CMK (cell line): ENCODE results near the gene HMGB1.

Experiments used
- DNase-seq: peaks from one replicate; pipeline ENCODE4 v3.0.0-alpha.2; 2010; ENCODE audit warnings: low read depth

HMGB1 gene

DNA sequence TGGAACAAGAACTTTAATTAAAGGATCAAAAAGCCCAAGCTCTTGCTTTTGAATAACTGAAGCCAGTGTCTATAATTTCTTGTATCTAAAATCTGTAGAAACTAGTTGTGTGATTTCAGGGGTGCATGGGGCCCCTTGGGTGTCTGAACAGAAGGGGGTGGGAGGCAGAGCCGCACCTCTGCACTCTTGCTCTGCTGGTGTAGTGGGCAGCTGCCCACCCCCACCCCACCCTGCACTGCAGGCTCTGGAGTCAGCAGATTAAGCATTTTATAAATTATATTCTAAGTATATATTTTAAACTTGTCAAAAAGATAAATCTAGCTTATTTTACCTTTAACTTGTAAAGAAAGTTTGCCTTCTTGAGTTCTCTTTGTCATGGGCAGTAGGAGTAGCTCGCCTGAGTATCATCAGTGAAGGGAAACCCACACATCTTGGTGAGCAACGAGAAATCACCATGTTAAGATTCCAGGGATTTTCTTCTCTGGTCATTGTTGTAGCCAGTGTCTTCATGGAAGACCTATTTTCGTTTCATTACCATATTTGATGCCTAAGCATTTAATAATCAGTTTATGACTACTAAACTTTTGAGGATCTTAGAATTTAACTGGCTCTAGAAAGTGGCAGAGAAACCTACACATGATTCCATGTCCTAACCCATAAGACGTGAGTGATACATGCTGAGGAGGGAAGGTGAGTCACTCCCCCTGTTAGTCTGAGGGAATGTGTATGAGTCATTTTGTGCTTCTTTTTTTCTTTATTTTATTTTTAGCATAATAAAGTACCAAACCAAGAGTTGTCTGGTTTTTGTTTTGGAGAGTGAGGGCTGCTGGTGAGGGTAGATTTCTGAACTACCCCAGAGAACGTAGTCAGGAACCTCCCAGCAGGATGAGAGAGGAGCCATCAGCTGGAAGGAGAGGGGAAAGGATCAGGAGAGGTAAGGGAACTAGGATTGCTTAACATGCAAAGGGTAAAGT is 35.7 kb downstream of the HMGB1 start:
- no peak for DNase-seq

DNA sequence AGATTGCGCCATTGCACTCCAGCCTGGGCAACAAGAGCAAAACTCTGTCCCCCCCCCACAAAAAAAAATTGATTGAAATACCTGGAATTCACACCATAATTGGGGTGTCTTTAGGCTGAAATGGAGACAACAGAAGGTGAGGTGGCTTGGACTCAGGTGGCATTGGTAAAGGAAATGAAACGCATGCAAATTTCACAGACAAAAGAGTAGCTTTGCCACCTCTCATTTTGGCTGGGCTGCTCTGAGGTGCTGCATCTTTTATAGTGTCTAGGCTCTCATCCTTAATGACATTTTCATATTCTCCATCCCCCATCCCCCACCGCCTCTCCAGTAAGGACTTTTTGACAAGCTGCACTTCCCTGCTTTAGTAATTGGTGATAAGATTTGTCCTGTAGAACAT is 36.5 kb downstream of the HMGB1 start:
- no peak for DNase-seq

DNA sequence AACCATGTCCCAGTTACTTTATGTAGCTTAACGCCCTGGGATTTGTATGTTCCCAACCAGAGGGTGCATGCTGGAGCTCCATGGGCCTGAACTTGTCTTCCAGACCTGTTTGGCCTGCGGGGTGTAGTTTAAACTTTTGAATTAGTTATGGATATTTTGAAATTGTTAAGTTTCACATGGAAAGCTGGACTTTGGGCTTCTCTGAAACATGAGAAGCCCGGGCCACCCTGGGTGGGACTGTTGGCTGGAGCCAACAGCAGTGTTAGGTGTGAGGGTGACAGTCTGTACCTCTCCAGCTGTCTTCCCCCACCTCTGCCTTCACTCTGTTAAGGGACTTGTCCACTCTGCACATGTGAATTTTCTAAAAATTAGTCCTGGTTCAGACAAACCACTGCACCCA is 41.8 kb downstream of the HMGB1 start:
- DNase-seq: no peak

DNA sequence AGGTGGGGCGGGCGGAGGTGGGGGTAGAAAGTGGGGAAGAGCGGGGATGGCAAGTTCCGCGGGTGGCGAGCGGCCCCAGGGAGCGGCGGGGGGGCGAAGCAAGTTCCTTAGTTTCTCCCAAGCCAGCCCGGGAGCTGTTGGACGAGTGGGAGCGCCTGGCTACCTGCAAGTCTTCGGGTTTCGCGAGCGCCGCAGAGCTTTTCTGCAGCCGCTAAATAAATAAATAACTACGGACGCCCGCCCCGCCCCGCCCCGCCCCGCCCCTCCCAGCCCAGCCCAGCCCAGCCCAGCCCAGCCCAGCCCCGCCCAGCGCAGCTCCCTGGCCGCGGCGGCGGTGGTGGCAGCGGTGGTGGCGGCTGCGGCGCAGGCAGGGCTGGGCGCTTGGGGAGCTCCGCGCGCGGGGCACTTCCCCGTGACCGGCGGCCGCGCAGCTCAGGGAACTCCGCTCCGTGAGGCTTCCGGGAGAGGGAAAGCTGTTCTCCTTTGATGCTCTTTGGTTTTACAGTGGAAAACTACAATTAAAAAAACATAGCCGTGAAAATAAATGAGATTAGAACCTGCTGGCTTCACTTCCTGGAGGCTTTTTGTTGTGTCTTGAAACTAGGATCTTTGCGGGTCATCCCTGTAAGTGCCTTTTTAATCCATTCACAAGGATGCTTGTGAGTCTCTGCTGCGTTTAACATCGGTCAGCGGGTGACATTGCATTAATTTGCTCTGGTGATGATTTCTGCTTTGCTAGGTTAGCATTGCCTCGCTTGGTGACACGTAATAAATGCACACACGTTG is 43.5 kb downstream of the HMGB1 start, which contains the start of gene UBE2L5:
Gene UBE2L5 (plus strand): TSS at position 440 of the 786 bp plus-strand sequence. CDS start 5,498 bp downstream, outside the sequence.
- peak; percentile 22 for DNase-seq

DNA sequence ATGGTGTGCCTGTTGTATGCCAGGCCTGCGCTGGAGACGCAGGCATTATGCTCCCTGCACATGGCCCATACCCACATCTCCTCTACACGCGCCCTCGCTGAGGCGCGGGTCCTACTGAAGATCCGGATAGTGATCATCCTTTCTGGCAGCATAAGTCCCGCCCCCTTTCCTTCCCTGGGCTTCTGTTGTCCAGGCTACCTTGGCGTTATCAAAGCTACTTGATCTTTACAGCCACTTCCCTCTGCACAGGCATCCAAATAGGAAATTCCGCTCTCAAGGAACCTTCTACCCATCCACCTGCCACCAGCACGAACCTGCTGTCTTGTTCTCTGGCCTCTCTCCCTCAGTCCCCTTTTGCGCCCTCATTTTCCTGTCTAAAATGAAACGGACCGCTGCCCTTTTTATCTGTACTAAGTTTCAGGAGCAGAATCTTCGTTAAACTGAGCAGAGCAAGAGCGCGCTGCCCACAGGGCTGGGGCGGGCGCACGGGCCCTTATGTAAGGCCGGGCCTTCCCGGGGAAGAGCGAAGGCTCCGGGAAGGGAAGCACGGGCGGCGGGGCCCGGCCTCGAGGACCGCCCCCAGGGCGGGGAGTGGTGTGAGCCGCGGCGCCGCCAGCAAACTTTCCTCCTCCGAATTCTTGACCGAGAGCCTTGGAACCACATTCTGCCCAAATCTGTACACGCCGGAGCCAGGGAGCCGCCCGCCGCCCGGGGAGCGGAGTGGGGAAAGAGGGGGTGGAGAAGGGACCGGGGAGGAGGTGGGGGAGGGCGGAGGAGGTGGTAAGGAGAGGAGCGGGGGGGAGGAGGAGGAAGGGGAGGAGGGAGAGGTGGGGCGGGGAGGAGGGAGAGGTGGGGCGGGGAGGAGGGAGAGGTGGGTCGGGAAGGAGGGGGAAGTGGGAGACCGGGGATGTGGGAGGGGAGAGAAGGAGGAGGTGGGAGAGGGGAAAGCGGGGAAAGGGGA is 44.4 kb downstream of the HMGB1 start:
- peak; percentile 22 for DNase-seq

DNA sequence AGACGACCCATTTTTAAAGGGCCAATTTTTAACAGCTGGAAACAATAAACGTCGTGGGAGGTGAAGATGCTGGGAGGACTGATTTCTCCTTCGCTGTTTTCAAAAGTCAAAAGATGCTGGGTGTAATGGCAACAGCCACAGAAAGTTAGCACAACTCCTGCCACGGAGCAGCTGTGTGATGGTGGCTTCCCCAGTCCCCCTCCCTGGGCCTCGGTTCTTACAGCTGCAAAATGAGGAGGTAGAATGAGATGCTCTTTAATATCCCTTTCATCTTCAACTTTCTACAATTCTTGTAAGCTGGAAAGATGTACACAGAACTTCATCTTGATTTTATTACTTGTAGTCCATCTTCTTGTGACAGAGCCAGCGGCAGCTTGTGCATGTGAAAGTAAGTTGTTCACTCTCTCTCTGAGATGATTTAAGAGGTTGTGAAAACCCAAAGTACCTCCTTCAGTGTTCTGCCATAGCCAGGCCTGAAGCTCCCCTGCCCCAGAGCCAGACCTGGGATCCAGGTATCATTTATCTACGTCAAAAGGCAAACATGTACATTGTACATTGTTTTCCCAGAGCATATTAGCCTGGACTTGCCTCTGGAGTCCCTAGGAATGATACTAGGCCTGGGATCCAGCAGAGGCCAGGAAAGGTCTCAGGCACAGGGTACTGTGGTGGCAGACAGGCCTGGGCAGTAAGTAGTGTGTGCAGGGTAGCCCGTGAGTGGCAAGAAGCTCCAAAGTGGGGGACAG is 46.8 kb downstream of the HMGB1 start:
- no peak for DNase-seq

DNA sequence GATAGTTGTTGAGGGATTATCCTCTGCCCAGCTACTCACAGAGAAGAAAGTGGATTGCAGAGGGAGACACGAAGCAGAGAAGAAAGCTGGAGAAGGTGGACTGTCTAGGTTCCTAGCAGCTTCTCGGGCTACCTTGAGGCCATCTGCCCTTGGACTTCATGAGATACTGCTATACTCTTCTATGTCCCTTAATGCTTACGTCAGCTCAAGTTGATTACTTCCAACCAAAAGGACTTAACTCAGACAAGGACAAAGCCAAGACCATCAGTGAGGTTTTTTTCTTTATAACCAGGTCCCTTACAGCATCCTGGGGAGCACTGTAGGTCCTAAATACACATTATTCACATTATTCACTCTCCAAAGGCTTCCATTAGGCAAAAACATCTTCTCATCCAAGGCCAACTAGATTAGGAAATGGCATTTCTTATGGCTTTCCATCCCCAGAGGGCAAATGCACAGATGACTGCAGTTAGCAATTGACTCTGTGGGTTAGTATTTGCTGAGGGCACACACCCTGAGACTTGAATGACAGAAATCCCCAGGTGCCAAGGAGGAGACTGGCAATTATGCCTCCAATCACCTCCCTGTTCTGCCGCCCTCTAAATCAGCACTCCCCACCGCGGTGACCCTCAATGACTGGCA is 47.5 kb downstream of the HMGB1 start:
- no peak for DNase-seq

DNA sequence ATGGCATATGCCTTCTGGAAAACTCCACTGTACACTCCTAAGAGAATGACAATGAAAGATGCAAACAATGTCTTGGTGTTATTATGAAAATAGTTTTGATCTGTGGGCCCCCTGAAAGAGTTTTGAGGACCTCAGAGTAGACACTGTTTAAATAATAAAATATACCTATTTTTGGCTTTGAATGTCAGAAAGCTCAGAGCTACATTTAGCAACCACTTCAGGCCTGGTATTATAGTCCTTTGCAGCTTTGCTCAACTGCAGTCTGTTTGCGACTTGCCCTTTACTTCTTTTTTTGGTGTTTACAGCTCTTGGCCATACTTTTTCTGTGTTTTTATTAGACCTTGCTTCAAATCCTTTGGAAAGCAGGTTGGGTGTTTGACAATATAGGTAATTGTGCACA is 49.3 kb downstream of the HMGB1 start:
- DNase-seq: no peak

DNA sequence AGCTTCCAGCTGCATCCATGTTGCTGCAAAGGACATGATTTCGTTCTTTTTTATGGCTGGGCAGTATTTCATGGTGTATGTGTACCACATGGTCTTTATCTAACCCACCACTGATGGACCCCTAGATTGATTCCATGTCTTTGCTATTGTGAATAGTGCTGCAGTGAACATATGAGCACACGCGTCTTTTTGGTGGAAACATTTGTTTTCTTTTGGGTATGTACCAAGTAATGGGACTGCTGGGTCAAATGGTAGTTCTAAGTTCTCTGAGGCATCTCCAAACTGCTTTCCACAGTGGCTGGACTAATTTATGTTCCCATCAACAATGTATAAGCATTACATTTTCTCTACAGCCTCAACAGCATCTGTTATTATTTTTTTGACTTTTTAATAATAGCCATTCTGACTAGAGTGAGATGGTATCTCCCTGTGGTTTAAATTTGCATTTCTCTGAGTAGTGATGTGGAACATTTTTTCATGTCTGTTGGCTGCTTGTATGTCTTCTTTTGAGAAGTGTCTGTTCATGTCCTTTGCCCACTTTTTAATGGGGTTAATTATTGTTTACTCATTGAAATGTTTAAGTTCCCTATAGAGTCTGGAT is 50.2 kb downstream of the HMGB1 start:
- DNase-seq: no peak

DNA sequence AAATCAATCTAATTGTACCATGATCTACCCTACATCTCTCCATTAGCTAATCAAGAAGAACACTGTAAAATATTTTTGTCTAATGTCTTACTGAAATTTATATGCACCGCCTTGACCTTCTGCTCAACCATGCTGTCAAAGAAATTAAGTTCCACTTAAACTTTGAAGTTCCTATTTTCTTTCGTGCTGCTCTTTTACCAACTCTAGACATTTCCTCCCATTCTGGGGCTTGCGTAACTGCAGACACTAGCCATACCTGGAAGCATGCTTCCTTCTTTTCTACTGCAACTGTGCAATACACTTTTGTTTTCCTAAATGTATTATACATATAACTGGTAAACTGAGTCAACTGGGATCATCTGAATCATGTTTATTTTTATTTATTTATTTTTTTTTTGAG is 51.9 kb downstream of the HMGB1 start:
- no peak for DNase-seq

DNA sequence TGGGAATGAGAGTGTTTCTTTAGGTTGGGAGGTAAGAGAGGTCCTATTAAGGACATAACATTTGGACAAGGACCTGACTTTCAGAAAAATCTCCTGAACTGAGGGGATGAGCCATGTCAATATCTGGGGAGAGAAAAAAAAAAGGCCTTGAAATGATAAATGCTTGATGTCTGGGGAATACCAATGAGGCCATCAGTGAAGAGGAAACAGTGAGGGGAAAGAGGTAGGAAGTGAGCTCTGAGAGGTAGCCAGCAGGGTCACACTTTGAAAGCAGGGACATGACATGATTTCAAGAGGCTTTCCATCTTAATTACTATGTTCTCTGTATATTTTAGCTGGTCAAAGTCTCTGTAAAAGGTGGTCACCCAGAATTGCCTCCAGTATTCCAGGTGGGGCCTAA is 53.4 kb downstream of the HMGB1 start:
- DNase-seq: no peak

DNA sequence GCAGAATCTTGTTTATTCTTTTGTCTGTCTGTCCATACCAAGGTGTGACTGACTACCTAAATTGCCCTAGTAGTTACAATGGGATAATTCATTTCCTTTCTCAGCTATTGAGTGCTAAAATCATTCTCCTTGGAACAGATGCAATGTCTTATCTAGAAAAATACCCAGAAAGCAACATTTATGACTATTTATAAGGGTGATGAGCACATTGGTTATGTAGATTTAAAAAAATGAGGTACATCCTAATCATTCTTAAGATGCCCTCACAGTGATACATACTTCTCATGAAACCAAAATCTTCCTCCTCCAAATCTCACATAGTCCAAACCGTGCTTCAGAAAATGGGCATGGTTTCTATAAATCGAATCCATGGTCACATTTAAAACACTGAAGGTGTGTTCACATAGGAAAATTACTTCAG is 55.0 kb downstream of the HMGB1 start:
- no peak for DNase-seq

DNA sequence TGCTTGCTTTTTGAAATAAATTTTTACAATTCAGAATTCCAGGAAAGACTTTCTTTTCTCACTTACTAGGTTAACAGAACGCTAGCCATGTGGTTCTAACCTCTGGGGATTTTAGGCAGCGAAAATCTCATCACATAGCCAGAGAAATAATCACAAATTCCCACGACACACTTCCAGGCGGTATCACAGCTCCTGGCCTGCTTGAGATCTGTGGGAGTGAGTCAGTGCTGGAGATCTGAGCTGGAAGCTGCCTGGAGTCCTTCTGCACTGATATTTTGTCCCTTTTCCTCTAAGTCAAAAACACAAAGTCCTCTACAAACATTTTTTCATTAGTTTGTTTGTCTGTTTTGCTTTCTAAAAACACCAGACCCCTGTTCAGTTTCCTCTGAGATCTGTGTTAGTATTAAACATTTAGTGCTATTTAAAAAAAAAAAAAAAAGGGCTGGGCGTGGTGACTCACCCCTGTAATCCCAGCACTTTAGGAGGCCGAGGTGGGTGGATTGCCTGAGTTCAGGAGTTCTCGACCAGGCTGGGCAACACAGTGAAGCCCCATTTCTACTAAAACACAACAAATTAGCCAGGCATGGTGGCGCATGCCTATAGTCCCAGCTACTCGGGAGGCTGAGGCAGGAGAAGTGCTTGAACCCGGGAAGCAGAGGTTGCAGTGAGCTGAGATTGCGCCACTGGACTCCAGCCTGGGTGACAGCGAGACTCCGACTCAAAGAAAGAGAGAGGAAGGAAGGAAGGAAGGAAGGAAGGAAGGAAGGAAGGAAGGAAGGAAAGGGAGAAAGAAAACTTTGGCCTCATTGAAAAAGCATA is 55.6 kb downstream of the HMGB1 start:
- DNase-seq: no peak

DNA sequence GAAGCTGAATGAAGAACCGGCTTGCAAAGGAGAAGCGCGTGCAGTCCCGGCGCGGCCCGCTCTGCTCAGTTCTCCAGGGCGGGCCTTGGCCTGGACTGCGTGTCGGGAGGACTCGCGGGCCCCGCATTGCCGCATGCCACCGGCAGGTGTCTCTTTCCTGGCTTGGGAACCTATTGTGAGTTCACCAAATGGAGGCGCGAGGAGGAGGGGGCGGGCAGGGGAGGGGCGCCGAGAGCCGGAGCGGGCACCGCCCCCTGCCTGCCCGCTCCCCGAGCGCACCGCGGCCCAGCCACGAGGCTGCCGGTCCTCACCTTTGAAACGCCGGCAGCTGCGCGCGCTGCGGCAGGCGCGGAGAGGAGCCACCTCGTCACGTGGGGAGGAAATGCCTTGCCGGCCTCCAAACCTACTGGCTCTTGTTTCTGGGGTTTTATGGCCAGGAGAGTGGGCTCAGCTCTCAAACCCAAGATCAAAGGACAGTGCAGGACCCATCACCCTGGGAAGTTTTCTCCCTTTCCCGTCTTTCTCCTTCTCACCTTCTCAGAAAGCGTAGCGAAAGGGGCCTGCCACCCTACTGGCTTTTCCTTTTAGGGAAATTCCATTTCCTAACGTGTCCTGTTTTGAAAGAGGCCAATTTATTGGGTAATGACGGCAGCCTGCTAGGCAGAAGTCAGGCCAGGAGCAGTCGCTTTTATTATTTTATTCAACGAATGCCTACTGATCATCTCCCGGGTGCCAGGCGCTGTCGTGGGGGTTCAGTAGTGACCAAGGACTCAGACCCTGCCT is 57.2 kb downstream of the HMGB1 start:
- DNase-seq: peak; percentile 54

DNA sequence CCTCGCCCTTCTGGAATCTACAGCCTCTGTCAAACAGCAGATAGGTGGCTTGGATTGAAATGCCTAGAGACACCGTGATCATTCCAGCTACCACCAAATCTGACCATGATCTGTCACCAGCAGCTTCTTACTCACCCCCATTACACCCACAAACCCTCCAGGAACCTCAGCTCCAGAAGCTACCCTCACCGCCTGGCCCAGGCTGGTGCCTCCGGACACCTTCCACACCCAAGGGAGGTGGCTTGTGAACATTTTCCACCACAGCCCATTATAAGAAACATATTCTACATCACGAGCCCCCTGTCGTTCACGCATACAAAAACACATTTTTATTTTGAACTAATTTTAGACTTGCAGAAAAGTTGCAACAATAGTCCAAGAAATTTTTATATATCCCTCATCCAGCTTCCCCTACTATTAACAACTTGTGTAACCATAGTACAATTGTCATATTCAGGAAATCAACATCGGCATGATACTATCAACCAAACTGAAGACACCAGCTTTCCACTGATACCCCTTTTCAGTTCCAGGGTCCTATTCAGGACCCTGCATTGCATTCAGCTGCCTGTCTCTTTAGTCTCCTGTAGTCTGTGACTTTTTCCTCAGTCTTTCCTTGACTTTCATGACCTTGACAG is 58.8 kb downstream of the HMGB1 start:
- no peak for DNase-seq
